22Rv1 (cell line): ENCODE data around the gene PFKM.

Experiments used
- CTCF ChIP-seq: fragments of 450-650 bp; IDR thresholded peaks from 2 replicates; pipeline ENCODE4 v1.5.1; 2017; ENCODE audit warnings: mild to moderate bottlenecking
- ZFX ChIP-seq: fragments of 450-650 bp; IDR thresholded peaks from 2 replicates; pipeline ENCODE4 v1.6.1; 2017; ENCODE audit warnings: antibody characterized with exemption, borderline replicate concordance

DNA sequence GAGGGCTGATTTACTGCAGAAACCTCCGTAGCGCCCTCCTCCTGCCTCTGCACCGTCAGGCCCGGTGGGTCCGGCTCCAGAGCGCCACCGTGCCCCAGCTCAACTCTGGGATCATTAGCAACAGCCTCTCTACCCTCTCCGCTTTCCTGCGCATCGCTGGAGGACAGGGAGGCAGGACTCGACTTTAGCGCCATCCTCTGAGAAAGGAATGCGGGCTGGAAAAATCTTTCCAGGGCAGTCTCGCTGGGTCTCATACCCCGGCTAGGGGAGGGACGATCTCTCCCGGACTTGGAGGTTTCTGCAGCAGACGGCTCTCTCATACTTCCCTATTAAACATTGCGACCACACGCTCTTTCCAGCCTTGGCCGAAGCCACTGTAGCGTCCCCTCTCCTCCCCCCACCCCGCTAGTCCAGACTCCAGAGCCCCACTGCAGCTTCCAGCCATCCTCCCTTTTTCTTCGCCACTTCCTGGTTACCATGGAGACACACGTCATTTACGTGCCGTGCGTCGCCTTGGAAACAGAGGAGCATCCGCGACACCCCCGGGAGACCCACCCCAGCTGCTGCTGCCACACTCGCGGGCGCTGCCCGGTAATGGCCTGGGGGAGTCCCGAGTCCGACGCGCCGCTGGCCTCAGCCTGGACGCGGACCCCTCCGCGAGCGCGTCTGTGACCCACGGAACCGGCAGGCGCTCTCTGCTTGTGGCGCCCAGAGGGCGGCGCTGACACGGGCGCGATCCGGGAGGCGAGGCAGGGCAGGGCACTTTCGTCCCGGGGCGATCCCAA, 64.1 kb downstream of the PFKM start, which contains the start of gene CCDC184:
- TF ChIP-seq CTCF (peak; percentile 78), ZFX (no peak)
